CD8-positive, alpha-beta memory T cell (primary cell): ENCODE measurements around the gene FUOM. TPM values are rescaled to one million over a fixed set of nuclear protein-coding genes. Genes with fewer than 3 reads are reported as not detected.
"Not testable (repeated sequence)": the region's sequence is repeated elsewhere in the genome, so short reads cannot be mapped to it uniquely, and the experiment has no call there.

Experiments
- CTCF ChIA-PET: fragments of 350-600 bp; sonication (Branson Sonifier 250); formaldehyde crosslinking; loops from one replicate; lab custom pipeline; 2021; ENCODE audit warnings: antibody characterized with exemption; lab: Charles Lee
- POLR2A ChIA-PET: fragments of 350-600 bp; sonication (Branson Sonifier 250); formaldehyde crosslinking; loops from one replicate; lab custom pipeline; 2021; ENCODE audit warnings: antibody characterized with exemption; lab: Charles Lee
- DNase-seq, 5 donors: peaks; one replicate each; pipeline versions ENCODE4 v3.0.0 to v3.0.0-alpha.2; 2020 to 2022; ENCODE audit warnings: mixed read lengths in 1 of 5
- H3K27ac ChIP-seq: one replicate; pipeline ENCODE4 v1.7.0; 2013; ENCODE audit warnings: low read depth, mild to moderate bottlenecking, low read length, moderate library complexity
- H3K27me3 ChIP-seq: 2 replicates; pipeline ENCODE4 v1.7.0; 2013; ENCODE audit warnings: low read length, mild to moderate bottlenecking; ENCODE audit not compliant: insufficient read depth, poor library complexity, severe bottlenecking
- H3K36me3 ChIP-seq: 2 replicates; pipeline ENCODE4 v1.7.0; 2013; ENCODE audit warnings: mild to moderate bottlenecking, low read length, moderate library complexity; ENCODE audit not compliant: insufficient read depth
- H3K4me1 ChIP-seq: 2 replicates; pipeline ENCODE4 v1.7.0; 2013; ENCODE audit warnings: mild to moderate bottlenecking, low read length, moderate library complexity; ENCODE audit not compliant: insufficient read depth
- H3K4me3 ChIP-seq: 2 replicates; pipeline ENCODE4 v1.7.0; 2013; ENCODE audit warnings: mild to moderate bottlenecking, low read length
- H3K9me3 ChIP-seq: 2 replicates; pipeline ENCODE4 v1.7.0; 2013; ENCODE audit warnings: mild to moderate bottlenecking, low read length
- H3K27ac Mint-ChIP-seq, 8 donors: one replicate each; pipeline ENCODE4 v1.8.0; 2020 to 2021; ENCODE audit warnings: mixed read lengths in 8 of 8, mild to moderate bottlenecking in 6 of 8, inconsistent platforms in 3 of 8, moderate library complexity in 3 of 8
- H3K27me3 Mint-ChIP-seq, 2 donors: one replicate each; pipeline ENCODE4 v1.8.0; 2020 to 2021; ENCODE audit warnings: mixed read lengths in 2 of 2, mild to moderate bottlenecking in 1 of 2, moderate library complexity in 1 of 2
- H3K36me3 Mint-ChIP-seq, 3 donors: one replicate each; pipeline ENCODE4 v1.8.0; 2020 to 2021; ENCODE audit warnings: mixed read lengths in 3 of 3, inconsistent platforms in 1 of 3, mild to moderate bottlenecking in 1 of 3
- H3K4me1 Mint-ChIP-seq, 3 donors: one replicate each; pipeline ENCODE4 v1.8.0; 2020 to 2021; ENCODE audit warnings: mixed read lengths in 3 of 3, inconsistent platforms in 1 of 3, mild to moderate bottlenecking in 1 of 3
- H3K4me3 Mint-ChIP-seq, 7 donors: one replicate each; pipeline ENCODE4 v1.8.0; 2020 to 2021; ENCODE audit warnings: mixed read lengths in 7 of 7, mild to moderate bottlenecking in 6 of 7, moderate library complexity in 4 of 7, inconsistent platforms in 2 of 7
- H3K9me3 Mint-ChIP-seq, 5 donors: one replicate each; pipeline ENCODE4 v1.8.0; 2020 to 2022; ENCODE audit warnings: mixed read lengths in 5 of 5, mild to moderate bottlenecking in 3 of 5, moderate library complexity in 2 of 5, inconsistent platforms in 1 of 5
- polyA plus RNA-seq: library from polyadenylated mRNA; unstranded; fragments of 300-500 nt; fragmentation: Illumina TruSeq; gene quantifications from one replicate; pipeline ENCODE4 v1.2.3, GENCODE V29; 2021
- total RNA-seq, 2 experiments: library from RNA; stranded (reverse); gene quantifications; one replicate each; pipeline ENCODE4 v1.2.3, GENCODE V29; 2021

FUOM gene
- total and polyA plus RNA-seq, 3 experiments from 2014 or later: 22.9 to 39.8 (median 34.6) TPM

- H3K27me3 Mint-ChIP-seq: peaks cover 0 to 1% of the 10 kb centered on the region in 2 donors
- H3K4me1 Mint-ChIP-seq: peaks cover 9 to 37% (median 13%) of the 10 kb centered on the region in 3 donors
- no peaks in the 10 kb centered on the region for H3K9me3 Mint-ChIP-seq
- ChIA-PET CTCF (interaction anchor here (0.9 to 1.7 kb wide), 3 partner anchors 13 to 31 kb away, joined by 3 to 4 read pairs (median 3); no protein-coding TSS in a partner anchor), POLR2A (interaction anchor here (1.0 to 2.4 kb wide), 5 partner anchors 10 to 42 kb away, joined by 3 to 10 read pairs (median 5); partner anchors contain the start of gene CALY)
- H3K4me3 ChIP-seq: peak overlapping the region; percentile 78
- DNase-seq: no peak
- peaks cover 6% of the 10 kb centered on the region for H3K4me1 ChIP-seq
- no peak overlapping the region for H3K27ac ChIP-seq
- H3K36me3 Mint-ChIP-seq: peaks cover 0 to 4% (median 0%) of the 10 kb centered on the region in 3 donors
- no peaks in the 10 kb centered on the region for H3K9me3 ChIP-seq
- H3K36me3 ChIP-seq: no peaks in the 10 kb centered on the region
- peak overlapping the region; percentile 86 to 92 (median 87) for H3K4me3 Mint-ChIP-seq
- peak overlapping the region in 3 of 8 donors; percentile 26 to 83 (median 37) for H3K27ac Mint-ChIP-seq
- no peaks in the 10 kb centered on the region for H3K27me3 ChIP-seq
These were observed 20.0 kb upstream of the FUOM start for GRCh38 chr10:133377818-133378250.

- H3K4me1 ChIP-seq: peaks cover 8% of the 10 kb centered on the region
- Mint-ChIP-seq H3K4me1 (peaks cover 9 to 37% (median 13%) of the 10 kb centered on the region in 3 donors), H3K27ac (peak overlapping the region in 1 of 8 donors; percentile 43), H3K27me3 (peaks cover 0 to 1% of the 10 kb centered on the region in 2 donors), H3K36me3 (peaks cover 0 to 3% (median 0%) of the 10 kb centered on the region in 3 donors), H3K9me3 (no peaks in the 10 kb centered on the region), H3K4me3 (peak overlapping the region; percentile 24 to 89 (median 60))
- H3K27ac ChIP-seq: no peak overlapping the region
- H3K9me3 ChIP-seq: no peaks in the 10 kb centered on the region
- DNase-seq: no peak
- ChIA-PET POLR2A (interaction anchor here (1.0 to 2.4 kb wide), 3 partner anchors 12 to 41 kb away, joined by 3 to 10 read pairs (median 10); partner anchors contain the start of gene CALY), CTCF (interaction anchor here (0.9 to 1.7 kb wide), 3 partner anchors 14 to 31 kb away, joined by 3 to 4 read pairs (median 3); no protein-coding TSS in a partner anchor)
- H3K27me3 ChIP-seq: no peaks in the 10 kb centered on the region
- H3K4me3 ChIP-seq: no peak overlapping the region
- no peaks in the 10 kb centered on the region for H3K36me3 ChIP-seq
These were observed 19.4 kb upstream of the FUOM start for GRCh38 chr10:133377025-133377817.

- Mint-ChIP-seq H3K4me3 (peak overlapping the region in 6 of 7 donors; percentile 33 to 88 (median 66)), H3K27ac (peak overlapping the region in 1 of 8 donors; percentile 43), H3K4me1 (peaks cover 5 to 36% (median 9%) of the 10 kb centered on the region in 3 donors)
- H3K27me3 Mint-ChIP-seq, H3K9me3 ChIP-seq, H3K9me3 Mint-ChIP-seq, H3K36me3 Mint-ChIP-seq, H3K4me3 ChIP-seq, CTCF ChIA-PET, DNase-seq, H3K27ac ChIP-seq, H3K27me3 ChIP-seq, POLR2A ChIA-PET, H3K36me3 ChIP-seq: not testable (repeated sequence)
- H3K4me1 ChIP-seq: peaks cover 11% of the 10 kb centered on the region
These were observed 18.4 kb upstream of the FUOM start for GRCh38 chr10:133376183-133376582.

GRCh38 chr10:133375357-133376115, 17.7 kb upstream of the FUOM start:
- H3K27me3 ChIP-seq: no peaks in the 10 kb centered on the region
- H3K4me1 Mint-ChIP-seq: peaks cover 5 to 31% (median 9%) of the 10 kb centered on the region in 3 donors
- POLR2A ChIA-PET: no interaction called here

GRCh38 chr10:133373174-133374090, 15.6 kb upstream of the FUOM start, which contains the start of gene ECHS1:
ECHS1 (minus strand) TSS chr10:133373354; CDS start chr10:133373333, 21 bp downstream.
- H3K4me3 Mint-ChIP-seq: peak within 1 kb of the TSS; percentile 71 to 90 (median 84)
- Histone ChIP-seq H3K27me3 (no peaks in the 10 kb centered on the region), H3K4me1 (peaks cover 11% of the 10 kb centered on the region), H3K27ac (peak within 1 kb of the TSS; percentile 24), H3K4me3 (peak within 1 kb of the TSS; percentile 22), H3K9me3 (no peaks in the 10 kb centered on the region), H3K36me3 (peaks cover 7% of the 10 kb centered on the region)
- H3K4me1 Mint-ChIP-seq: peaks cover 5 to 23% (median 8%) of the 10 kb centered on the region in 3 donors
- H3K36me3 Mint-ChIP-seq: peaks cover 0 to 26% (median 1%) of the 10 kb centered on the region in 3 donors
- POLR2A ChIA-PET: interaction anchor here (0.6 to 1.0 kb wide), 2 partner anchors 17 to 56 kb away, joined by 5 to 8 read pairs; no protein-coding TSS in a partner anchor
- H3K9me3 Mint-ChIP-seq: no peaks in the 10 kb centered on the region
- H3K27ac Mint-ChIP-seq: peak within 1 kb of the TSS in 6 of 8 donors; percentile 26 to 86 (median 54)
- CTCF ChIA-PET: no interaction called here
- peak; percentile 88 to 95 (median 92) for DNase-seq
- peaks cover 0 to 1% of the 10 kb centered on the region in 2 donors for H3K27me3 Mint-ChIP-seq

More at GRCh38 chr10:133375357-133376115, 17.7 kb upstream of the FUOM start:
- peaks cover 0 to 5% (median under 1%) of the 10 kb centered on the region in 3 donors for H3K36me3 Mint-ChIP-seq
- H3K9me3 ChIP-seq: no peaks in the 10 kb centered on the region
- peaks cover 0 to 1% of the 10 kb centered on the region in 2 donors for H3K27me3 Mint-ChIP-seq
- no peaks in the 10 kb centered on the region for H3K9me3 Mint-ChIP-seq
- CTCF ChIA-PET: no interaction called here
- H3K4me3 Mint-ChIP-seq: peak overlapping the region in 5 of 7 donors; percentile 27 to 88 (median 77)
- no peak overlapping the region for H3K27ac ChIP-seq
- H3K4me1 ChIP-seq: peaks cover 11% of the 10 kb centered on the region
- no peak for DNase-seq
- no peak overlapping the region for H3K27ac Mint-ChIP-seq
- no peaks in the 10 kb centered on the region for H3K36me3 ChIP-seq
- no peak overlapping the region for H3K4me3 ChIP-seq

GRCh38 chr10:133372507-133372906, 14.7 kb upstream of the FUOM start:
- Mint-ChIP-seq H3K27me3 (peaks cover 0 to 1% of the 10 kb centered on the region in 2 donors), H3K36me3 (peaks cover 0 to 32% (median 6%) of the 10 kb centered on the region in 3 donors), H3K9me3 (no peaks in the 10 kb centered on the region), H3K4me1 (peaks cover 5 to 19% (median 8%) of the 10 kb centered on the region in 3 donors), H3K4me3 (peak overlapping the region in 6 of 7 donors; percentile 57 to 84 (median 78)), H3K27ac (no peak overlapping the region)
- Histone ChIP-seq H3K4me3 (no peak overlapping the region), H3K27ac (no peak overlapping the region), H3K9me3 (no peaks in the 10 kb centered on the region), H3K27me3 (no peaks in the 10 kb centered on the region), H3K4me1 (peaks cover 5% of the 10 kb centered on the region), H3K36me3 (peaks cover 10% of the 10 kb centered on the region)
- DNase-seq: no peak
- POLR2A ChIA-PET: no interaction called here
- CTCF ChIA-PET: no interaction called here
